Activated naive CD4-positive, alpha-beta T cell treated with anti-CD3 and anti-CD28 coated beads, Interleukin-2, amount 50 U/mL, for 24 hours (primary cell): ENCODE results near the gene FAM177A1.
"Not testable (repeated sequence)": the region's sequence is repeated elsewhere in the genome, so short reads cannot be mapped to it uniquely, and the experiment has no call there.

ENCODE experiments used
- H3K27ac Mint-ChIP-seq: one replicate; pipeline ENCODE4 v1.8.0; 2021; ENCODE audit warnings: mild to moderate bottlenecking, mixed read lengths
- H3K27me3 Mint-ChIP-seq: one replicate; pipeline ENCODE4 v1.8.0; 2021; ENCODE audit warnings: mixed read lengths
- H3K36me3 Mint-ChIP-seq: one replicate; pipeline ENCODE4 v1.8.0; 2021; ENCODE audit warnings: mixed read lengths
- H3K4me1 Mint-ChIP-seq: one replicate; pipeline ENCODE4 v1.8.0; 2021; ENCODE audit warnings: mixed read lengths
- H3K4me3 Mint-ChIP-seq: one replicate; pipeline ENCODE4 v1.8.0; 2021; ENCODE audit warnings: mild to moderate bottlenecking, mixed read lengths
- H3K9me3 Mint-ChIP-seq: one replicate; pipeline ENCODE4 v1.8.0; 2021; ENCODE audit warnings: mixed read lengths

FAM177A1 gene

DNA sequence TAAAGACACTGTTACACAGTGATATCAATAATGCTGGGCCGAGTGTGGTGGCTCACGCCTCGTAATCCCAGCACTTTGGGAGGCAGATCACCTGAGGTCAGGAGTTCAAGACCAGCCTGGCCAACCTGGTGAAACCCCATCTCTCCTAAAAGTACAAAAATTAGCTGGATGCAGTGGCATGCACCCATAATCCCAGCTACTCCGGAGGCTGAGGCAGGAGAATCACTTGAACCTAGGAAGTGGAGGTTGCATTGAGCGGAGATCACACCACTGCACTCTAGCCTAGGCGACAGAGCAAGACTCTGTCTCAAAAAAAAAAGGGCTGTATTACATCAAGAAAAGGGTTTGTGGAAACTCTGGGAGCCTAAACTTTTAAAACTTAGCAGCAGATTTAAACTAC lies 48.6 kb downstream of the FAM177A1 start:
- not testable (repeated sequence) for H3K36me3 Mint-ChIP-seq, H3K27ac Mint-ChIP-seq, H3K4me1 Mint-ChIP-seq, H3K9me3 Mint-ChIP-seq, H3K27me3 Mint-ChIP-seq, H3K4me3 Mint-ChIP-seq

DNA sequence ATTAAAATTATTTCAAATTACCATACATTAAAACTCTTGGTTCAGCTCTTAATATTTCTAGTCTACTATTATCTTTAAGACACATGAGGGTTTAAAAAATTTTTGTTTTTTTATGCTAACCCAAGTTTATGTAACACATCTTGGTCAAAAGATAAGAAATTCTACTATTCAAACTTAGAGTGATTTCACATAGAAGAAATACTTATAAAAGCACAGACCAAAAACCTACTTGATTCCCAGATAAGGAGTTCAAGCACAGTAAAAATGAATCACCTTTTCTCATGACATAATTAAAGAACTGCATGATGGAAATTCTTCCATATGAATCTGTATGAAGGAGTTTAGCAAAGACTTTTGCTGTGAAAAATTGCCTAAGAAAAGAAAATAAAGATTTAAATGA lies 61.8 kb downstream of the FAM177A1 start:
- Mint-ChIP-seq H3K9me3 (no peaks in the 10 kb centered on the region), H3K27ac (no peak overlapping the region), H3K36me3 (peaks cover 22% of the 10 kb centered on the region)

DNA sequence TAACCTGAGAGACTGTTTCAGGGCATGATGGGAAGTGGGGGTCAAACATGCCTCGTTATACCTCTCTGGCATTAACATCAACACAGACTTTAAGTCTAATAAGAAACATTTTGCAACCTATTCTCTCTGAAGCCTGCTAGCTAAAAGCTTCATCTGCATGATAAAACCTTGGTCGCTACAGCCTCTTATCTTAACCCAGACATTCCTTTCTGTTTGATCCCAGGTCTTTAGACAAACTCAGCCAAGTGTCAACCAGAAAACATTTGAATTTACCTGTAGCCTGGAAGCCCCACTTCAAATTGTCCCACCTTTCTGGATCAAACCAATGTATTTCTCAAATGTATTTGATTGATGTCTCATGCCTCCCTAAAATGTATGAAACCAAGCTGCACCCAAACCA lies 66.6 kb downstream of the FAM177A1 start:
- Mint-ChIP-seq H3K27me3 (no peaks in the 10 kb centered on the region), H3K27ac (no peak overlapping the region), H3K4me1 (peaks cover 35% of the 10 kb centered on the region), H3K36me3 (peaks cover 25% of the 10 kb centered on the region), H3K4me3 (no peak overlapping the region), H3K9me3 (no peaks in the 10 kb centered on the region)

More for the DNA sequence above, 61.8 kb downstream of the FAM177A1 start:
- Mint-ChIP-seq H3K4me1 (peaks cover 8% of the 10 kb centered on the region), H3K27me3 (no peaks in the 10 kb centered on the region), H3K4me3 (no peak overlapping the region)

DNA sequence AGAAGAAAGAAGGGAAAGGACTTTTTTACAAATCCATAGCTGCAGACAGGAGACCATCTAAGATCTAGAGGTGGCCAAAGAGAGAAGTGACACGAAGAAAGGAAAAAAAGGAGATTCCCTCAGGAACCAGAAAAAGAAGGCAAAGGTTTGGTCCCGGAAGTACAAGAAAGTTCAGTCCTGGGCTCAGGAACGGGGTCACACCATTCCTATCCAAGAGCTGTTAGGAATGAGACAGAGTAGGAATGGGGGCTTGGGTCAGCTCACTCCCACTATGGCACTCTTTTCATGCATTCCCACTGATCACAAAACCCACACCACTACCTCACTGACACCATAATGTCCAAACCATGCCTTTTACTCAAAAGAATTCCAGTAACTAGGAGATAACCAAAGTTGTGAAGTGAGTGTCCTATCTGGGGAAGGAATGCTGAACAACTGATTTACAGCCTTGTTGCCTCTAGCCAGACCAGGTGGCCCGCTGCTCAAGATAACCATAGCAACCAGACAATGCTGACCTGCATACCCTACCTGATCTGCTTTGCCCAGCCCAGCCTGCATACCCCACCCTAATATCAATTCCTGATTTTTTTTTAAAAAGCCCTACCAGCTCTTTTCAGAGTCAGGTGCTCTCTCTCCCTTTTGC lies 67.4 kb downstream of the FAM177A1 start:
- no peak overlapping the region for H3K4me3 Mint-ChIP-seq
- peak overlapping the region; percentile 57 for H3K27ac Mint-ChIP-seq
- peaks cover 28% of the 10 kb centered on the region for H3K36me3 Mint-ChIP-seq
- no peaks in the 10 kb centered on the region for H3K27me3 Mint-ChIP-seq
- H3K9me3 Mint-ChIP-seq = no peaks in the 10 kb centered on the region
- peaks cover 43% of the 10 kb centered on the region for H3K4me1 Mint-ChIP-seq

DNA sequence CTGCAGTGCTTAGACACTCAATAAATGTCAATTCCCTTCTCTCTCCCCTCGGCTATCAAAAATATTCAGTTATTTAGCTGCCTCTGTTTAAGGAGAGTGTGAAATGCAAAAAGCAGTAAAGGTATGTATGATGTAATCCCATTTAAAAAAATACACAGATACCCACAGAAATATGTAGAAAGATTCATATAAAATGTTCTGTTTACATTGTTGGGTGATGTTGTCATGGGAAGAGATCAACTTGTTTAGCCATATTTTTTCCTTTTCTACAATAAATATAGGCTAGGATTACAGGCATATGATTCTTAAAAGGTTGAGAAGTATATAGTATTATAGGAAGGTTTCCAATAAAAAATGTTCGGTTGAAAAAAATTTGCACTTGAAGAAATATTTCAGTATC lies 68.0 kb downstream of the FAM177A1 start:
- Mint-ChIP-seq H3K4me3 (no peak overlapping the region), H3K36me3 (peaks cover 28% of the 10 kb centered on the region), H3K27me3 (no peaks in the 10 kb centered on the region), H3K27ac (peak overlapping the region; percentile 46), H3K4me1 (peaks cover 49% of the 10 kb centered on the region), H3K9me3 (no peaks in the 10 kb centered on the region)

DNA sequence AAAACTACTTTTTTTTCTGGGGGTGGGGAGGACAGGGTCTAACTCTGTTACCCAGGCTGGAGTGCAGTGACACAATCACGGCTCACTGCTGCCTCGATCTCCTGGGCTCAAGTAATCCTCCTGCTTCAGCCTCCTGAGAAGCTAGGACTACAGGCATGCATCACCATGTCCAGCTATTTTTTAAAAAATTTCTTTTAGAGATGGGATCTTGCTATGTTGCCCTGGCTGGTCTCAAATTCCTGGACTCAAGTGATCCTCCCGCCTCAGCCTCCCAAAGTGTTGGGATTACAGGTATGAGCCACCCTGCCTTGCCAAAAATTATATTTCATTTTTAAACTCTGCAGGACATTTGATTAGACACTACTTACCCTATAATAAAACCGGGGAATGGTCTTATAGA lies 70.2 kb downstream of the FAM177A1 start:
- H3K9me3 Mint-ChIP-seq = no peaks in the 10 kb centered on the region
- H3K4me3 Mint-ChIP-seq = no peak overlapping the region
- H3K27ac Mint-ChIP-seq = no peak overlapping the region

DNA sequence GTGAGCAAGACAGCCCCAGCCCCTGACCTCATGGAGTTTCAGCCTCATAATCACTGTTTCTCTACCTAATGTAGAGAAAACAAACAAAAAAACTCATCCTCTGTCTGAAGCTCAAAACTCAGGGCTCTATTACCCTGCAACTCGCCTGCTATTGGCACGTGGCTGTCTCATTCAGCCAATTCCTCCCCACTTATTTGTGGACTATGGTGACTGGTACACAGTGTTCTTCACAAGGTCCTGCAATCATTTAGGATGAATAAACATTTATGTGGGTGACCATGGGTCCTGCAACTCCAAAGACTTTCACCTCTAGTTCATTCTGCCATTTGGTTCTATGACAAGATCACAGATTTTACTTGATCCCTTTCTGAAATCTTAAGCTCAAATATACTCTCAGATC lies 71.0 kb downstream of the FAM177A1 start:
- peaks cover 18% of the 10 kb centered on the region for H3K36me3 Mint-ChIP-seq
- no peak overlapping the region for H3K4me3 Mint-ChIP-seq
- H3K4me1 Mint-ChIP-seq = peaks cover 61% of the 10 kb centered on the region

More for the DNA sequence above, 70.2 kb downstream of the FAM177A1 start:
- no peaks in the 10 kb centered on the region for H3K27me3 Mint-ChIP-seq
- H3K4me1 Mint-ChIP-seq = peaks cover 66% of the 10 kb centered on the region
- peaks cover 23% of the 10 kb centered on the region for H3K36me3 Mint-ChIP-seq

DNA sequence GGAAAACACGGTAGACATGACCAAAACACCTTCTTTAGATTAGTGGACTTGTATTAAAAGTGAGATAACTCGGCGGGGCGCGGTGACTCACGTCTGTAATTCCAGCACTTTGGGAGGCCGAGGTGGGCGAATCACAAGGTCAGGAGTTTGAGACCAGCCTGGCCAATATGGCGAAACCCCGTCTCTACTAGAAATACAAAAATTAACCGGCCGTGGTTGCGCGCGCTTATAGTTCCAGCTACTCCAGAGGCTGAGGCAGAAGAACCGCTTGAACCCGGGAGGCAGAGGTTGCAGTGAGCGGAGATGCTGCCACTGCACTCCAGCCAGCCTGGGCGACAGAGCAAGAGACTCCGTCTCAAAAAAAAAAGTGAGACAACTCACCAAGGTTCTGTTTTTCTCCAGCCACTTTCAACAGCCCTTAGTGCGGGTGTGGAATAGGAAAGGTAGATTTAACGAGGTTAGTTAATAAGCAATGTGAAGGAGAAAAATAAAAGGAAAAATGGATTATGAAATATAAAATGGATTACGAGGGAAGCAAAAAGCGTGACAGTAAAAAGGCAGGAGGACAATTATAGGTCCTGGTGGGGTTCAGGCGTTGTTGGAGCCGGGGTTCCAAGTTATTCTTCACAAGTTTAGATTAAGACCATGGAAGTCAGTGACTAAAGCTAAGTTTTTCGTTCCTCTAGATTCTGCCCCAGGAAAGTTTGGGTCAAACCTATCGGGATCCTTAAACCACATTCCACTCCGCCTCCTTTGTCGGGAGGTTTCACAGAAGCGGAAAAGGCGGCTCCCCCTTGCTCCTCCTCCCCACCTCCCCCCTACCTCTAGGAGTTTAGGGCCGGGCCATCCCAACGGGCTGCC lies 75.2 kb downstream of the FAM177A1 start:
- Mint-ChIP-seq H3K9me3 (no peaks in the 10 kb centered on the region), H3K4me3 (peak overlapping the region; percentile 97), H3K36me3 (peaks cover 10% of the 10 kb centered on the region), H3K4me1 (peaks cover 74% of the 10 kb centered on the region), H3K27me3 (no peaks in the 10 kb centered on the region), H3K27ac (peak overlapping the region; percentile 100)

More for the DNA sequence above, 71.0 kb downstream of the FAM177A1 start:
- no peaks in the 10 kb centered on the region for H3K9me3 Mint-ChIP-seq
- peak overlapping the region; percentile 61 for H3K27ac Mint-ChIP-seq
- H3K27me3 Mint-ChIP-seq = no peaks in the 10 kb centered on the region

DNA sequence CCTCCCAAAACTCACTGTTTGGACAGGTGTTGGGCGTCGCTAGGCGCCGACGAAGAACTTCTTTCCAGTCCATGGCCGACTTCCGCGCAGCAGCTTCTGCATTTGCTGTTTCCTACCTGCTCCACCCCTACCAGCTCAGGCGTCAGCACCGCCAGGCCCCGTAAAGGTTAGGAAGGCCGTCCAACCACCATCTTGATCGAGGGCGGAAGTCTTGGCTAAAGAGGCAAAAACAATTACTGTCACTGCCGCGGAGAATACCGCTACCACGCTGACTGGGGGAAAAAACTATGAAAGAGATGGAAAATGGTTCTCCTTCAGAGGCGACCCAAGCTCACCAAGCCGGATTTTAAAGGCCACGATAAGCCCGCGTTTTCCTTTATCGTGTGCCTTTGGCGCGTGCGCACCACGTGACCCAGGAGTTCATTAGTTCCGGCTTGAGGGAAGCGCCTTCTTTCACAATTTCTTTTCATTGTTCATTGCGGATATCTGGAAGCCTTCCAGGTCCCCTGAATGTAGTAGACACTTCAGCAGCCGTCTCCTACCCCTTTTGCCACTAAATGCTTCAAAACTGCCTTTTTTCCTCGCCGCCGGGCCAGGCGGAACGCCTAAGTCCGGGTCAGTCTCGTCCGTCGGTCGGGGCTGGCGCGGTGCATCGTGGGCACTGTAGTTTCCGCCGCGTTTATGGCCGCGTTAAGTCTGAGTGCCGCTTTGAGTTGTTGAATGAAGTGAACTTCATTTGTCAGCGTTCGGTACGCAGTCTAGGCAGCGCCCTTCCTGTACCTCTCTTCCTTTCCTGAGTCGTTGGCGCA lies 76.0 kb downstream of the FAM177A1 start, which contains the start of the genes PPP2R3C and PRORP:
Gene PPP2R3C, minus strand, starts transcription at position 104 of the 809 bp plus-strand sequence. Its CDS starts 31 bp downstream, at position 73.
Gene PRORP, plus strand, starts transcription at position 666 of the 809 bp plus-strand sequence. CDS start 694 bp downstream, outside the sequence.
- peaks cover 10% of the 10 kb centered on the region for H3K36me3 Mint-ChIP-seq
- peaks cover 69% of the 10 kb centered on the region for H3K4me1 Mint-ChIP-seq
- H3K27ac Mint-ChIP-seq = peak within 1 kb of the TSS; percentile 100
- no peaks in the 10 kb centered on the region for H3K9me3 Mint-ChIP-seq
- H3K4me3 Mint-ChIP-seq = peak within 1 kb of the TSS; percentile 97
- no peaks in the 10 kb centered on the region for H3K27me3 Mint-ChIP-seq

DNA sequence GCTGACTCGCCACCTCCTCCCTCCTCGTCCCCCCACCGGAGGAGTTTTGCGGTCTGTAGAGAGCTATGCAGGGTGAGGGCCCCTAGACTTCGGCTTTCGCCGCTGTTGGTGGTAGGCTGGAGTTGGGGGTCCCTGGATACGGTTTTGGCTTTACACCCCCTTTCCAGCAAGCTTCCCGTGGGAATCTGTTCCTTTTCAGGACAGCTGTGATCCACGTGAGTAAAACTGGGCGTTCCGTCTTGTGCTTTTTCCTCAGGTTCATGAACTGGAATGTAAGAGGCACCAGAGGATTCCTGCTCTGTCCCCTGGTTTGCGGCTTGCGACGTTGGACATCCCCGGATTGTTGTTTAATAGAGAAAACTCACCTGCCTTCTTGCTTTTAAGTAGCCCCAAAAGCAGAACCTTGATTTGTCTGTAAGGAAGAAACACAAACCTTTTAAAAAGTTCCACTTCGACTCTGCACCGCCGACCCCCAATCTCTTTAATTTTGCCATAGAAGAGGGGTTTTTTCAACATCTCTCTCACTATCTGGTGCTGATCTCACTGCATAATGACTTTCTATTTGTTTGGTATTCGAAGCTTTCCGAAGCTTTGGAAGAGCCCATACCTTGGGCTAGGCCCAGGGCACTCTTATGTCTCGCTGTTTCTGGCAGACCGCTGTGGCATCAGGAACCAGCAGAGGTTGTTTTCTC lies 76.8 kb downstream of the FAM177A1 start:
- Mint-ChIP-seq H3K27me3 (no peaks in the 10 kb centered on the region), H3K4me3 (peak overlapping the region; percentile 97), H3K9me3 (no peaks in the 10 kb centered on the region), H3K27ac (peak overlapping the region; percentile 100), H3K36me3 (peaks cover 10% of the 10 kb centered on the region), H3K4me1 (peaks cover 68% of the 10 kb centered on the region)

DNA sequence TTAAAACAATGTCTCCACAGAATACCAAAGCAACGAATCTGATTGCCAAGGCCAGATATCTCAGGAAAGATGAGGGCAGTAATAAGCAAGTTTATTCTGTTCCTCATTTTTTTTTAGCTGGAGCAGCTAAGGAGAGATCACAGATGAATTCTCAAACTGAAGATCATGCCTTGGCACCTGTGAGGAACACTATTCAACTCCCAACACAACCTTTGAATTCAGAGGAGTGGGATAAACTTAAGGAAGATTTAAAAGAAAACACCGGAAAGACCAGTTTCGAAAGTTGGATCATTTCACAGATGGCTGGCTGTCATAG lies 77.3 kb downstream of the FAM177A1 start:
- Mint-ChIP-seq H3K9me3 (no peaks in the 10 kb centered on the region), H3K27ac (peak overlapping the region; percentile 100), H3K4me3 (peak overlapping the region; percentile 97), H3K36me3 (peaks cover 12% of the 10 kb centered on the region), H3K4me1 (peaks cover 68% of the 10 kb centered on the region), H3K27me3 (no peaks in the 10 kb centered on the region)

DNA sequence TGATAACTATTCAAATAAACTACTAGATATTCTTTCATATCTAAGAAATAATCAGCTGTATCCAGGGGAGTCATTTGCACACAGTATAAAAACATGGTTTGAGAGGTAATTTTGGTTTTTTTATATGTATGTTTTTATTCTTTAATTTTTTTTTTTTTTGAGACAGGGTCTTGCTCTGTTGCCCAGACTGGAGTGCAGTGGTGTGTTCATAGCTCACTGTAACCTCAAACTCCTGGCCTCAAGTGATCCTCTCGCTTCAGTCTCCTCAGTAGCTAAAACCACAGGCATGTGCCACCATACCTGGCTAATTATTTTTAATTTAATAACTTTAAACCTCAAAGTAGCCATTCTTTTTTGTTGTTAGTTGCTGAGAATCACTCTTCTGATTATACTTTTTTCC lies 78.1 kb downstream of the FAM177A1 start:
- Mint-ChIP-seq H3K4me3 (peak overlapping the region; percentile 97), H3K27ac (no peak overlapping the region), H3K27me3 (no peaks in the 10 kb centered on the region), H3K36me3 (peaks cover 17% of the 10 kb centered on the region), H3K4me1 (peaks cover 66% of the 10 kb centered on the region), H3K9me3 (no peaks in the 10 kb centered on the region)
